ENCODE data around the gene ABHD17B.

DNA sequence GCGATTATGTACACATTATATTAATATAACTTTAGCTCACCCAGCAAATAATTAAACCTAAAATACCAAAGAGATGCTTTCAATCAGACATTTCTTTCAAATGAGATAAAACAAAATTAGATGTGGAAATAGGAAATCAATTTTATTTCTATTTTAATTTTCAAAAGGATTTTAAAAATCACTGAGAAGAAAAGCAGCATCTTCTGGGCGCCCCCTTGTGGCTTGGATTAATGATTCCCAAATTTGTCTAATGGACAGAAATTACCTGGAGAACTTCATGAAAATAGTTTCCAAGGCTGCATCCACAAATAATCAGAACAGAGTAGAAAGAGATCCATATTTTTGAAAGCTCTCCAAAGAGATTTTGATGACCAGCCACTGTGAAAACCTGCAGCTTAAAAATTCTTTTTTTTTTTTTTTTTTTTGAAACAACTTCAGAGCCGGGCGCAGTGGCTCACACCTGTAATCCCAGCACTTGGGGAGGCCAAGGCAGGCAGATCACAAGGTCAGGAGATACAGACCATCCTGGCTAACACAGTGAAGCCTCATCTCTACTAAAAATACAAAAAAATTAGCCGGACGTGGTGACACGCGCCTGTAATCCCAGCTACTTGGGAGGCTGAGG, 91.8 kb downstream of the ABHD17B start:
- TF ChIP-seq, protein P1, sequence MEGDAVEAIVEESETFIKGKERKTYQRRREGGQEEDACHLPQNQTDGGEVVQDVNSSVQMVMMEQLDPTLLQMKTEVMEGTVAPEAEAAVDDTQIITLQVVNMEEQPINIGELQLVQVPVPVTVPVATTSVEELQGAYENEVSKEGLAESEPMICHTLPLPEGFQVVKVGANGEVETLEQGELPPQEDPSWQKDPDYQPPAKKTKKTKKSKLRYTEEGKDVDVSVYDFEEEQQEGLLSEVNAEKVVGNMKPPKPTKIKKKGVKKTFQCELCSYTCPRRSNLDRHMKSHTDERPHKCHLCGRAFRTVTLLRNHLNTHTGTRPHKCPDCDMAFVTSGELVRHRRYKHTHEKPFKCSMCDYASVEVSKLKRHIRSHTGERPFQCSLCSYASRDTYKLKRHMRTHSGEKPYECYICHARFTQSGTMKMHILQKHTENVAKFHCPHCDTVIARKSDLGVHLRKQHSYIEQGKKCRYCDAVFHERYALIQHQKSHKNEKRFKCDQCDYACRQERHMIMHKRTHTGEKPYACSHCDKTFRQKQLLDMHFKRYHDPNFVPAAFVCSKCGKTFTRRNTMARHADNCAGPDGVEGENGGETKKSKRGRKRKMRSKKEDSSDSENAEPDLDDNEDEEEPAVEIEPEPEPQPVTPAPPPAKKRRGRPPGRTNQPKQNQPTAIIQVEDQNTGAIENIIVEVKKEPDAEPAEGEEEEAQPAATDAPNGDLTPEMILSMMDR (IDR thresholded peaks at IDR 0.05) = peak; percentile 32 to 74 (median 59)
- no peak for TF ChIP-seq POLR2A (IDR thresholded peaks at IDR 0.05)

Data from thyroid gland (tissue), 4 donors.